HepG2 (cell line): Measurements from ENCODE around the gene ZNF416. TPM values are rescaled to one million over a fixed set of nuclear protein-coding genes. Genes with fewer than 3 reads are reported as not detected.

Experiments
- ATAC-seq: fragments of 200-7000 bp; cut with Tn5 transposase; 3 replicates; pipeline ENCODE4 v1.9.1; 2020; ENCODE audit warnings: mild to moderate bottlenecking, moderate library complexity
- BruUV-seq: library from RNA; stranded (reverse); fragments of 400-500 nt; replicated peaks from 2 replicates; lab custom pipeline; 2021; lab: Mats Ljungman, UMichigan
- CTCF ChIA-PET: fragments of 300-600 bp; formaldehyde crosslinking; extraction: SDS; loops from one replicate; lab custom pipeline; 2021; ENCODE audit warnings: low total read pairs, inconsistent platforms, low intra/inter-chr PET ratio; lab: Yijun Ruan, JAX
- POLR2A ChIA-PET: fragments of 350-600 bp; sonication (Branson Sonifier 250); formaldehyde crosslinking; loops from one replicate; lab custom pipeline; 2020; ENCODE audit warnings: antibody characterized with exemption, inconsistent platforms; lab: Yijun Ruan, JAX
- DNase-seq: peaks from one replicate; pipeline ENCODE4 v3.0.0-alpha.2; 2015; ENCODE audit warnings: low spot score
- FAIRE-seq: peaks from 3 replicates; lab custom pipeline; 2011; peaks lifted over from hg19 to GRCh38; lab: Jason Lieb, UNC
- H2AFZ ChIP-seq: one replicate; pipeline ENCODE4 v1.6.1; 2011; ENCODE audit warnings: low read length, inconsistent platforms
- H3K27ac ChIP-seq: fragments of 300-600 bp; 3 replicates; pipeline ENCODE4 v1.8.0; 2011; ENCODE audit warnings: mixed run types, mild to moderate bottlenecking, mixed read lengths, low read length, inconsistent platforms; ENCODE audit not compliant: insufficient read depth; ENCODE audit errors: extremely low read length
- H3K27me3 ChIP-seq, 2 experiments: fragments of 200-600 bp in 1 of 2; 2 replicates in 1 of 2; 3 replicates in 1 of 2; pipeline versions ENCODE4 v1.6.0 to v1.8.0; 2011; ENCODE audit warnings: low read length in 2 of 2, mild to moderate bottlenecking in 2 of 2, moderate library complexity in 2 of 2, inconsistent platforms in 1 of 2; ENCODE audit not compliant: insufficient read depth in 2 of 2, control insufficient read depth in 1 of 2
- H3K36me3 ChIP-seq, 2 experiments: fragments of 200-600 bp in 1 of 2; replicated peaks in 1 of 2; 2 replicates in 1 of 2; 3 replicates in 1 of 2; pipeline versions ENCODE4 v1.5.1 to v1.8.0; 2011; ENCODE audit warnings: low read length in 2 of 2, inconsistent platforms in 1 of 2; ENCODE audit not compliant: insufficient read depth in 2 of 2, control insufficient read depth in 1 of 2
- H3K4me1 ChIP-seq: 2 replicates; pipeline ENCODE4 v1.5.1; 2012; ENCODE audit warnings: low read length, inconsistent platforms; ENCODE audit not compliant: insufficient read depth
- H3K4me2 ChIP-seq: 2 replicates; pipeline ENCODE4 v1.6.0; 2011; ENCODE audit warnings: low read depth, low read length, inconsistent platforms
- H3K4me3 ChIP-seq, 3 experiments: fragments of 200-600 bp in 1 of 3; sonication (generic), shearing (Covaris generic) in 1 of 3; replicated peaks in 1 of 3; 2 replicates each; pipeline ENCODE4 v1.5.1; 2011 to 2016; ENCODE audit warnings: low read length in 3 of 3, inconsistent platforms in 2 of 3, low read depth in 2 of 3, mild to moderate bottlenecking in 2 of 3, control low read depth in 1 of 3, mixed read lengths in 1 of 3; ENCODE audit not compliant: insufficient read depth in 1 of 3
- H3K79me2 ChIP-seq: one replicate; pipeline ENCODE4 v1.6.1; 2011; ENCODE audit warnings: low read length, inconsistent platforms; ENCODE audit not compliant: insufficient read depth
- H3K9ac ChIP-seq: 2 replicates; pipeline ENCODE4 v1.6.0; 2011; ENCODE audit warnings: mild to moderate bottlenecking, low read depth, low read length, inconsistent platforms; ENCODE audit not compliant: insufficient read depth
- H3K9me3 ChIP-seq: 2 replicates; pipeline ENCODE4 v1.5.1; 2012; ENCODE audit warnings: mild to moderate bottlenecking, low read length
- H4K20me1 ChIP-seq: 2 replicates; pipeline ENCODE4 v1.6.0; 2011; ENCODE audit warnings: inconsistent platforms, mild to moderate bottlenecking, low read length, moderate library complexity; ENCODE audit not compliant: insufficient read depth
- AHR ChIP-seq: IDR thresholded peaks from 2 replicates; pipeline ENCODE4 v1.6.1; 2018; ENCODE audit warnings: missing genetic modification reagents, missing compliant biosample characterization
- ARHGAP35 ChIP-seq: sonication (generic); formaldehyde crosslinking; IDR thresholded peaks from 2 replicates; pipeline ENCODE4 v1.9.0; 2022; ENCODE audit warnings: mild to moderate bottlenecking, inconsistent platforms, moderate library complexity, missing genetic modification reagents, borderline replicate concordance
- CHD4 ChIP-seq: fragments of 200-600 bp; sonication (generic); IDR thresholded peaks from 2 replicates; pipeline ENCODE4 v1.7.0; 2017; ENCODE audit warnings: mild to moderate bottlenecking, low read length, borderline replicate concordance
- KDM4B ChIP-seq: sonication (generic); formaldehyde crosslinking; IDR thresholded peaks from 2 replicates; pipeline ENCODE4 v1.4.0; 2020; ENCODE audit warnings: missing genetic modification reagents
- KLF11 ChIP-seq: IDR thresholded peaks from 2 replicates; pipeline ENCODE4 v1.6.1; 2016; ENCODE audit warnings: missing compliant biosample characterization
- MAFF ChIP-seq: IDR thresholded peaks from 2 replicates; pipeline ENCODE4 v1.6.1; 2011; ENCODE audit warnings: low read depth, low read length, improper control_type of control experiment
- NPAS2 ChIP-seq: sonication (generic); formaldehyde crosslinking; IDR thresholded peaks from 2 replicates; pipeline ENCODE4 v1.8.0; 2022; ENCODE audit warnings: mild to moderate bottlenecking, missing genetic modification reagents, borderline replicate concordance
- REPIN1 ChIP-seq: sonication (generic); formaldehyde crosslinking; IDR thresholded peaks from 2 replicates; pipeline ENCODE4 v1.8.0; 2022; ENCODE audit warnings: missing genetic modification reagents, low read depth, mild to moderate bottlenecking, borderline replicate concordance
- TFE3 ChIP-seq: IDR thresholded peaks from 2 replicates; pipeline ENCODE4 v1.6.1; 2016
- THAP7 ChIP-seq: sonication (generic); formaldehyde crosslinking; IDR thresholded peaks from 2 replicates; pipeline ENCODE4 v1.8.1; 2023; ENCODE audit warnings: mild to moderate bottlenecking, missing genetic modification reagents
- ZBTB33 ChIP-seq: sonication (generic); formaldehyde crosslinking; IDR thresholded peaks from 2 replicates; pipeline ENCODE4 v1.4.0; 2020; ENCODE audit warnings: missing genetic modification reagents
- ZFP36L1 ChIP-seq: sonication (generic); formaldehyde crosslinking; IDR thresholded peaks from 2 replicates; pipeline ENCODE4 v1.8.0; 2022; ENCODE audit warnings: mild to moderate bottlenecking, missing genetic modification reagents, moderate library complexity
- ZMYM2 ChIP-seq: sonication (generic); formaldehyde crosslinking; IDR thresholded peaks from 2 replicates; pipeline ENCODE4 v1.8.0; 2022; ENCODE audit warnings: mild to moderate bottlenecking, missing genetic modification reagents
- ZMYM3 ChIP-seq: sonication (generic); formaldehyde crosslinking; IDR thresholded peaks from 2 replicates; pipeline ENCODE4 v1.5.1; 2020; ENCODE audit warnings: mild to moderate bottlenecking, missing genetic modification reagents
- ZNF17 ChIP-seq: sonication (generic); formaldehyde crosslinking; IDR thresholded peaks from 2 replicates; pipeline ENCODE4 v1.5.0; 2020; ENCODE audit warnings: mild to moderate bottlenecking, missing genetic modification reagents
- ZNF253 ChIP-seq: sonication (generic); formaldehyde crosslinking; IDR thresholded peaks from 2 replicates; pipeline ENCODE4 v1.8.0; 2022; ENCODE audit warnings: mild to moderate bottlenecking, missing genetic modification reagents, borderline replicate concordance
- ZXDC ChIP-seq: sonication (generic); formaldehyde crosslinking; IDR thresholded peaks from 2 replicates; pipeline ENCODE4 v1.5.0; 2020; ENCODE audit warnings: mild to moderate bottlenecking, missing genetic modification reagents
- WGBS: methylation state at CpG from one replicate; pipeline ENCODE4 v1.1.6; 2017; ENCODE audit warnings: low lambda C conversion rate; 5-methylcytosine and 5-hydroxymethylcytosine counted together
- in situ Hi-C: cut with HindIII; loops from 2 replicates; pipeline ENCODE4 v1.10.0; 2017; ENCODE audit warnings: low pct_unique_long_range_greater_than_20kb; ENCODE audit not compliant: extremely low pct_ligation_motif_present
- intact Hi-C: fragments of 100-400 bp; cut with micrococcal nuclease; formaldehyde crosslinking; loops from one replicate; pipeline ENCODE4 v1.10.0; 2022; ENCODE audit not compliant: unreplicated experiment
- polyA plus RNA-seq, 8 experiments: library from polyadenylated mRNA; depleted of rRNA in 3 of 8; stranded (reverse) in 7 of 8; unstranded in 1 of 8; fragments of >200 nt; fragmentation: Illumina TruSeq in 4 of 8; extraction: Trizol in 4 of 8; gene quantifications; 2 replicates each; pipeline versions ENCODE4 v1.2.1 to v1.2.3, GENCODE V29; 2011 to 2016; ENCODE audit warnings: low read depth in 4 of 8, missing spikeins in 1 of 8, mixed read lengths in 1 of 8; ENCODE audit not compliant: insufficient read depth in 1 of 8
- total RNA-seq, 5 experiments: library from RNA; depleted of rRNA; stranded (reverse); fragments of >200 nt; fragmentation: Illumina TruSeq; extraction: Trizol; gene quantifications; 2 replicates each; pipeline ENCODE4 v1.2.3, GENCODE V29; 2016; ENCODE audit warnings: low read depth in 1 of 5

The ZNF416 gene
- total and polyA plus RNA-seq, 2 of the 13 experiments (the other 11 are each of a cell fraction or from before 2014, with no cell fraction given), result 1.5 to 5.3 TPM

GRCh38 chr19:57546513-57546912 lies 32.2 kb downstream of the ZNF416 start (continued):
- TF ChIP-seq ZXDC (CRISPR knock-in tag) (no peak), CHD4 (no peak)

GRCh38 chr19:57537953-57538547 lies 40.7 kb downstream of the ZNF416 start:
- Histone ChIP-seq H3K4me3 (no peak overlapping the region), H4K20me1 (no peaks in the 10 kb centered on the region), H3K4me2 (no peak overlapping the region), H2AFZ (no peak overlapping the region), H3K79me2 (no peaks in the 10 kb centered on the region), H3K27me3 (no peaks in the 10 kb centered on the region), H3K4me1 (peaks cover 8% of the 10 kb centered on the region; the same call in 1 of the 2 replicates), H3K9ac (no peak overlapping the region), H3K27ac (no peak overlapping the region), H3K9me3 (peaks cover 29% of the 10 kb centered on the region), H3K36me3 (peaks cover 21 to 61% of the 10 kb centered on the region in 2 experiments)
- intact Hi-C loops, result no loop called here
- 100% methylated on average over 7 of the region's 7 CpGs for WGBS
- no peak for DNase-seq
- BruUV-seq, result no TSS peak
- no peak for FAIRE-seq
- ChIA-PET POLR2A (no interaction called here), CTCF (no interaction called here)
- no peak for ATAC-seq
- in situ Hi-C loops, result no loop called here
- no peak for TF ChIP-seq ZBTB33 (CRISPR knock-in tag)
- no peak for TF ChIP-seq ZFP36L1 (CRISPR knock-in tag)
- no peak for TF ChIP-seq ZNF17 (CRISPR knock-in tag)
- TF ChIP-seq ARHGAP35 (CRISPR knock-in tag), result no peak
- TF ChIP-seq TFE3, result no peak
- no peak for TF ChIP-seq ZMYM3 (CRISPR knock-in tag)
- no peak for TF ChIP-seq ZNF253
- TF ChIP-seq ZMYM2 (CRISPR knock-in tag), result no peak
- no peak for TF ChIP-seq THAP7
- TF ChIP-seq NPAS2 (CRISPR knock-in tag), result no peak
- TF ChIP-seq AHR (CRISPR knock-in tag), result no peak
- TF ChIP-seq REPIN1 (CRISPR knock-in tag), result no peak
- no peak for TF ChIP-seq MAFF
- no peak for TF ChIP-seq KLF11
- TF ChIP-seq KDM4B (CRISPR knock-in tag), result no peak
